SK-N-MC (cell line): ENCODE data around the gene LORICRIN.

Source experiments
- EZH2 ChIP-seq: fragments of 200-600 bp; sonication (generic); IDR thresholded peaks from one replicate; pipeline ENCODE4 v1.6.1; 2017; ENCODE audit warnings: antibody characterized with exemption
- FOXP2 ChIP-seq: optimal IDR thresholded peaks from 2 replicates; pipeline ENCODE3; 2011; ENCODE audit warnings: mild to moderate bottlenecking, moderate library complexity; ENCODE audit not compliant: insufficient read depth; ENCODE audit errors: extremely low read length, control extremely low read depth
- POLR2AphosphoS5 ChIP-seq: IDR thresholded peaks from 2 replicates; pipeline ENCODE4 v1.6.1; 2012; ENCODE audit warnings: mild to moderate bottlenecking, low read depth, low read length, borderline replicate concordance

GRCh38 chr1:153227810-153228209 is 31.7 kb upstream of the LORICRIN start:
- TF ChIP-seq POLR2AphosphoS5 = no peak
- no peak for TF ChIP-seq EZH2
- no peak for TF ChIP-seq FOXP2
